Rectal smooth muscle tissue (tissue), 1 donor: ENCODE data around the gene CYLC1.

ENCODE experiments used
- H3K27ac ChIP-seq: one replicate; pipeline ENCODE4 v1.7.0; 2013; ENCODE audit warnings: low read depth, low read length, inconsistent platforms
- H3K27me3 ChIP-seq: one replicate; pipeline ENCODE4 v1.7.0; 2013; ENCODE audit warnings: low read length; ENCODE audit not compliant: control insufficient read depth, insufficient read depth
- H3K36me3 ChIP-seq: one replicate; pipeline ENCODE4 v1.7.0; 2013; ENCODE audit warnings: low read length; ENCODE audit not compliant: control insufficient read depth, insufficient read depth
- H3K4me1 ChIP-seq: one replicate; pipeline ENCODE4 v1.7.0; 2013; ENCODE audit warnings: low read length; ENCODE audit not compliant: control insufficient read depth, insufficient read depth
- H3K4me3 ChIP-seq: one replicate; pipeline ENCODE4 v1.7.0; 2013; ENCODE audit warnings: low read length
- H3K9ac ChIP-seq: one replicate; pipeline ENCODE4 v1.7.0; 2013; ENCODE audit warnings: low read length

CYLC1 gene

GRCh38 chrX:83860846-83861245, at the start of gene CYLC1:
CYLC1 (plus strand) TSS chrX:83861146; CDS start chrX:83861183, 37 bp downstream.
- Histone ChIP-seq H3K4me3 (no peak within 1 kb of the TSS), H3K4me1 (no peaks in the 10 kb centered on the region), H3K9ac (no peak within 1 kb of the TSS), H3K36me3 (no peaks in the 10 kb centered on the region), H3K27ac (no peak within 1 kb of the TSS), H3K27me3 (no peaks in the 10 kb centered on the region)

- Histone ChIP-seq H3K4me3 (no peak overlapping the region), H3K27ac (no peak overlapping the region), H3K4me1 (no peaks in the 10 kb centered on the region), H3K27me3 (no peaks in the 10 kb centered on the region), H3K36me3 (no peaks in the 10 kb centered on the region), H3K9ac (no peak overlapping the region)
These were observed 41.6 kb upstream of the CYLC1 start for GRCh38 chrX:83819304-83819703.

DNA sequence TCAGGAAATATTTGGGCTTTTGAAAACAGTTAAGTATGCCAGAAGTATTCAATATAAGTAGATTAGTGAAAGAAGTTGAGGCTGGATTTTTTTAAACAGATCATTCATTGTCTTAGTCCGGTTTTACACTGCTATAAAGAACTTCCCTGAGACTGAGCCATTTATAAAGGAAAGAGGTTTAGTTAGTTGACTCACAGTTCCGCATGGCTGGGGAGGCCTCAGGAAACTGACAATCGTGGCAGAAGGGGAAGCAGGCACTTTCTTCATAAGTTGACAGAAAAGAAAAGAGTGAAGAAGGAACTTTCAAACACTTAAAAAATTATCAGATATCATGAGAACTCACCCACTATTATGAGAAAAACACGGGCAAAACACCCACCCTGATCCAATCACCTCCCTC, 31.1 kb upstream of the CYLC1 start:
- Histone ChIP-seq H3K36me3 (no peaks in the 10 kb centered on the region), H3K4me1 (no peaks in the 10 kb centered on the region), H3K27ac (no peak overlapping the region), H3K27me3 (no peaks in the 10 kb centered on the region), H3K4me3 (no peak overlapping the region), H3K9ac (no peak overlapping the region)

DNA sequence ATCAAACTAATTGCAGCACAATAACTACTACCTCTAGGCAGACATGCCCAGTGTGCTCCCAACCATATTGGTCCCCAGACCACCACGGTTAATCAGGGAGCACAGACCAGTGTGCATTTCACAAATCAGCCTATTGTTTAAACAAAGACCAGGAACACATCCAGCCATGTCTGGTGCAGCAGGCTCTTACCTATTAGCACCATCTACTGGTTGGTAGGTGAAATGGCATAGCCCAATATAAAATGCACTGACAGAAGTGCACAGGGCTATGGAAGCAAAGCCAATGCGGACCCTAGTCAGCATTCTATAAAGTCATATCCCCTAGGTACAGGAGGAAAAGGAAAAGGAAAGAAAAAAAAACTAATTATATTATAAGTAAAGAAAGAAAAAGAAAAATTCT, 15.5 kb upstream of the CYLC1 start:
- Histone ChIP-seq H3K9ac (no peak overlapping the region), H3K27me3 (no peaks in the 10 kb centered on the region), H3K36me3 (no peaks in the 10 kb centered on the region)

GRCh38 chrX:83847339-83847738, 13.6 kb upstream of the CYLC1 start:
- no peak overlapping the region for H3K27ac ChIP-seq
- H3K9ac ChIP-seq = no peak overlapping the region
- no peaks in the 10 kb centered on the region for H3K4me1 ChIP-seq
- no peak overlapping the region for H3K4me3 ChIP-seq
- no peaks in the 10 kb centered on the region for H3K27me3 ChIP-seq
- H3K36me3 ChIP-seq = no peaks in the 10 kb centered on the region

More for the DNA sequence above, 15.5 kb upstream of the CYLC1 start:
- no peaks in the 10 kb centered on the region for H3K4me1 ChIP-seq
- no peak overlapping the region for H3K4me3 ChIP-seq
- no peak overlapping the region for H3K27ac ChIP-seq

- no peaks in the 10 kb centered on the region for H3K36me3 ChIP-seq
- no peak overlapping the region for H3K4me3 ChIP-seq
- H3K9ac ChIP-seq = no peak overlapping the region
These were observed 27.6 kb downstream of the CYLC1 start for GRCh38 chrX:83888585-83888984.

GRCh38 chrX:83892433-83892832, 31.5 kb downstream of the CYLC1 start:
- no peak overlapping the region for H3K4me3 ChIP-seq
- no peak overlapping the region for H3K9ac ChIP-seq
- H3K4me1 ChIP-seq = no peaks in the 10 kb centered on the region
- no peak overlapping the region for H3K27ac ChIP-seq
- H3K27me3 ChIP-seq = no peaks in the 10 kb centered on the region
- no peaks in the 10 kb centered on the region for H3K36me3 ChIP-seq

More at GRCh38 chrX:83888585-83888984, 27.6 kb downstream of the CYLC1 start:
- no peaks in the 10 kb centered on the region for H3K4me1 ChIP-seq
- no peaks in the 10 kb centered on the region for H3K27me3 ChIP-seq
- H3K27ac ChIP-seq = no peak overlapping the region

DNA sequence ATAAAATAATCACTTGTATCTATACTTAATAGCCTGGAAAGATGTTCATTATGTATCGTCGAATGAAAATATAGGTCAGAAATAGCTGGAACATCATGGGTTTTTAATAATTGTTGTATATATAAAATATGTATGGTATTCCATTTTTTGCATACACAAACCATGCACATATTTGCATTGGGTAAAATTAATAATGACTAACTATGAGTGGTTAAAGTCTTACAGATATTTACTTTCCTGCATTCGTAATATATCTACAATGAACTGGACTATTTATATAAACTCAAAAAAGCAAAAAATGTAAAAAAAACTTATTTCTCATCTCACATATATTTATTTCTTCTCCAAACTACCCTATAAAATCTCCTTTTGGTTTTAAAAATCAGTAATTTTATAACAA, 46.0 kb downstream of the CYLC1 start:
- no peaks in the 10 kb centered on the region for H3K27me3 ChIP-seq

DNA sequence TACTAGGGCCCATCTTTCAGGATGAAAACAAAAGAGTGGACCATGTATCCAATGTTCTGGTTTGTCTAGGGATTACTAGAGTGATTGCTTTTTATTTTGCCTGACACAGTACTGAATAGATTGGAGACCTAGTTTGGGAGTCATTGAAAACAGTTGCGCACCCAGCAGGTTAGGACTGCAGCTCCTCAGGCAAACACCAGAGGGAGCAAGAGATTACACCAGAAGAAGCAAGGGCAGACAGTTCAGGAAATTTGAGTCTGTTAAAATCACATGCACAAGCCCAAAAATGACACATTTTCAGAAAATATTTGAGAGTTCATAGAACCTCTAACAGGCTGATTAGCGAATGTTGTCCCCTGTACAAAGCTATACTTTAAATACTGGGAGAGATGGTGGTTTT, 55.6 kb downstream of the CYLC1 start:
- Histone ChIP-seq H3K27ac (no peak overlapping the region), H3K36me3 (no peaks in the 10 kb centered on the region), H3K4me3 (no peak overlapping the region), H3K4me1 (no peaks in the 10 kb centered on the region), H3K9ac (no peak overlapping the region), H3K27me3 (no peaks in the 10 kb centered on the region)

More for the DNA sequence above, 46.0 kb downstream of the CYLC1 start:
- H3K9ac ChIP-seq = no peak overlapping the region
- H3K4me3 ChIP-seq = no peak overlapping the region
- no peak overlapping the region for H3K27ac ChIP-seq
- H3K36me3 ChIP-seq = no peaks in the 10 kb centered on the region
- no peaks in the 10 kb centered on the region for H3K4me1 ChIP-seq

DNA sequence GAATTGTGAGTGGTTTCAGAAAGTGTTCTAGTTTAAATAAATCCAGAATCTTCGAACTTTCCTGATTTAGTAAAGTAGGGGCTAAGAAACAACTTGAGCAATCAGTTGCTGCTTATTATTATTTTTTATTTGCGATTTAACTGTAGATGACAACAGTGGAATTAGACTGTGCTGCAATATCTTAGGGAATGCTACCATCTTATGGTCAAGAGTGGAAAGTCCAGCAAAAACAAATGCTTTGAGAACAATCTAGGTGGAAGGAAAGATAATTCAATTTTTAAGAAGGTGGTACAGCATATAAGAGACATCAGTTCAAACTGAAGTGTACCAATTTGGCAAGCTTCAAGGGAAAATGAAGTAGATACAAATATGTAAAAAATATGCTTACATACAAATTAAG, 73.3 kb downstream of the CYLC1 start:
- Histone ChIP-seq H3K9ac (no peak overlapping the region), H3K27me3 (no peaks in the 10 kb centered on the region), H3K27ac (no peak overlapping the region), H3K4me1 (no peaks in the 10 kb centered on the region), H3K4me3 (no peak overlapping the region), H3K36me3 (no peaks in the 10 kb centered on the region)
